HG02798 (cell line): ENCODE measurements around the gene TLDC2.
"Not testable (repeated sequence)": the region's sequence is repeated elsewhere in the genome, so short reads cannot be mapped to it uniquely, and the experiment has no call there.

Experiments
- ATAC-seq: cut with Tn5 transposase; IDR thresholded peaks from one replicate; pipeline ENCODE4 v1.9.1; 2021; ENCODE audit warnings: mild to moderate bottlenecking; ENCODE audit not compliant: unreplicated experiment, poor library complexity

Gene TLDC2

GRCh38 chr20:36875702-36876472 is at the start of gene TLDC2:
Gene TLDC2 (plus strand): TSS chr20:36876138. CDS start chr20:36876175, 37 bp downstream.
- no peak for ATAC-seq

DNA sequence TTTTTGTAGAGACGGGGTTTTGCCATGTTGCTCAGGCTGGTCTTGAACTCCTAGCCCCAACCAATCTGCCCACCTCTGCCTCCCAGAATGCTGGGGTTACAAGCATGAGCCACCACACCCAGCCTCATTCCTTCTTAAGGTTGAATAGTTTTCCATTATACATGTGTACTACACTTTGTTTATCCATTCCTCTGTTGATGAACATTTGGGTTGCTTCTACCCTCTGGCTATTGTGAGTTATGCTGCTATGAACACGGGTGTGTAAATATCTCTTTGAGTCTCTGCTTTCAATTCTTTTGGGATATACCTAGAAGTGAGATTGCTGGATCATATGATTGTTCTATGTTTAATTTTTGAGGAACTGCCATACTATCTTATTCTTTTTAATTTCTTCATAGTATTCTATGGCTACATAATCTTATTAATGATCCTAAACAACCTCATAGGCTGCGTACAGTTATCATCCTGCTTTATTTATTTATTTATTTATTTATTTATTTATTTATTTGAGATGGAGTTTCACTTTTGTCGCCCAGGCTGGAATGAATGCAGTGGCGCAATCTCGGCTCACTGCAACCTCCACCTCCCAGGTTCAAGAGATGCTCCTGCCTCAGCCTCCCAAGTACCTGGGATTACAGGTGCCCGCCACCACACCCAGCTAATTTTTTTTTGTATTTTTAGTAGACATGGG is 49.2 kb upstream of the TLDC2 start:
- ATAC-seq, result no peak

- peak; percentile 89 for ATAC-seq
Measured at GRCh38 chr20:36827541-36828279, 48.2 kb upstream of the TLDC2 start.

DNA sequence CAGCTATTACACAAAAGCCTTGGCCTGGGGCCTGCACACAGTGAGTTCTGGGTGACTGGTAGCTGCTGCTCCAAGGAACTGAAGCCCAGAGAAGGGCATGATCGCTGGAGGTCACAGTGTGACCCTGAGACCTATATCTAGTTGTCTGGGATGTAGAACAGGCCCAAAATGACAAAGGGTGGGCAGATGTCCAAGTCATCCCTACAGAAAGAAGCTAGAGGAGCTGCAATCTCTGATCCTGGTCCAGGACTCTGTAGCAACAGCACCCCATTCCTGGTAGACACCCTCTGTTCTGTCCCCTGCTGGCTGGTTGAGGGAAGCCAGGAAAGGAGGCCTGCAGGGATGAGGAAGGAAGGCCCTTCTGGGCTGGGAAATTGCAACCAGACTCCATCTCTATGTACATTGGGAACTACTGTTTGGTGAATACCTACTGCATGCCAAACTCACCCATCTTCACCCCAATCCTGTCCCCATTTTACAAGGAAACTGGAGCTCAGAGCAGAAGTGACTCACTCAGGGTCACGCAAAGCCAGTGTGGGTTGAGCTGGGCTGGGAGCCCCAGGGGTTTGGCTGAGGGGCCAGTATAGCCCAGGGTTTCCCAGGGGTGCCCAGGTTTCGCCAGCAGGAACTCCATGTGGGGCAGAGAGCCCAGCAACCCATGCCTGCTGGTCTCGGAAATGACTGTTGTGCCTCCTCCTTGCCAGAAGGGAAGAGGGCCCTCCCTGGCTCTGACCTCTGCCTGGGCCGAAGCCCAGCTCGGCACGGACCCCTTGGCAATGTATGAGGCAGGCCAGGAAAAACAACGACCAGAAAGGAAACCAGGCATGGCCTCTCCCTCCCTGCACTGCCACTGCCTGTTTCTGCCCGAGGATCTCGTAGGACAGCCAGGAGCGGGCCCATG is 44.9 kb upstream of the TLDC2 start:
- no peak for ATAC-seq

DNA sequence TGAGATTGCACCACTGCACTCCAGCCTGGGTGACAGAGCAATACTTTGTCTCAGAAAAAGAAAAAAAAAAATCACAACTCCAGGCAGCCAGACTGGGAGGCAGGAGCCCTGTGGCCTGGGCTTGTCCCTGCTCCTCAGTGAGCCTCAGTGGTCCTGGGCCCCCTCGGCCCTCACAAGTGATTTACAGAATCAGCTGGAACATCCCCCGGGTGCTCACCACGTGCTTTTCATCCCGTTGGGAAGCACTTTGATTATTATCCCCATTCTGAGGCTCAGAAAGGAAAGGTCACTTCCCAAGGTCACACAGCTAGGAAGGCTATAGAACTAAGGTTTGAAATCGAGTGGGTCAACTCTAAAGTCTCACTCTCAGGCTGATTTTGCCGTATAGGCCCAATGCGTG is 43.1 kb upstream of the TLDC2 start:
- ATAC-seq, result no peak

- ATAC-seq, result no peak
Measured at GRCh38 chr20:36833275-36834020, 42.5 kb upstream of the TLDC2 start.

GRCh38 chr20:36835025-36835424 is 40.9 kb upstream of the TLDC2 start:
- ATAC-seq, result no peak

DNA sequence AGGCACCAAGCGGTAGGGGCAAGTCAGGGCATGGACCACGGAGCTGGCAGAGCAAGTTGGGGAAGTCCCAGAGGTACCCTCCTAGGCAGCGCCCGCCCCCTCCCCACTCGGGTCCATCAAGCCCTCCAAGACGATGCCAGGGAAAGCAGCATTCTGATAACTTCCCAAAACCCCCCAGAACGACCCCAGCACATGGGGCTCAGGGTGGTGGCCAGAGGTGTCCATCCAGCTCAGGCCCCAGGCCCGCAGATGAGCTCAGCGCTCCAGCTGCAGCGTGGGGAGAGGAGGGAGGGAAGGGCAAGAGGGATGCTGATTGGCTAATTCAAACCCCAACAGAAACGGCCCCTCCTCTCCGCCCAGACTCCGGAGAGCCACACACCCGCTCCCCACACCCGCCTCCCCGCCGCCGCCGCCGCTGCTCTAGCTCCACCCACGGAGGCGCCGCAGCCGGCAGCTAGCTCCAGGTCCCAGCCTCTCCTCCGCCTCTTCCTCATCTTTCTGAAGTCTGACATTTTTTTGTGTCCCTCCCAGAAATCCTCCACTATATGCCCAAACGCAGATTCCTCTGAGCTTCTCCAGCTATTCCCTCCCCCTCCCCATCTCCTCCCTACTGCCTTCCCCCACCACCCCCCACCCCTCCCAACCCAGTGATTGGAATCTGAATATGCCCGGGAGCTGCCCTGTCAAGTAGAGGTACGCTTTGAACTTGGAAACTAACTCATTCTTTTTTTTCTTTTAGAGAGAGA is 40.3 kb upstream of the TLDC2 start:
- peak; percentile 92 for ATAC-seq

- ATAC-seq, result no peak
Measured at GRCh38 chr20:36836591-36837269, 39.2 kb upstream of the TLDC2 start.

GRCh38 chr20:36838376-36838775 is 37.6 kb upstream of the TLDC2 start:
- ATAC-seq, result not testable (repeated sequence)

DNA sequence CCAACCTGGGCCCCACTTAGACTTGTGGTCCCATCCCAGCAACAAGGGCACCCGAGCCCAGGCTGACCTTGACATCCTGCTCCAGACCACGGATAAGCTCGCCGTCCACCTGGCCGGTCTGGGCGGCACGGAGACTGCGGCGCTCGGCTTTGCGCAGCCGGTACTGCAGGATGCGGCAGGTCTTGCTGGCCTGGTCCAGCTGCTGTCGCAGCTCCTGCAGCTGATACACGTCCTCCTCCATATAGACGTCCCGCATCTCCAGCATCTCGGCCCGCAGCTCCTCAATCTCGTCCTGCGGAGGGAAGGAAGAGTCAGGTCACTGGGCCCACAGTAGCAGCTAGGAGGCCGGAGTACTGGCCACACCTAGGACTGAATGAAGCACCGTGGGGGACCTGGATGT is 36.8 kb upstream of the TLDC2 start:
- no peak for ATAC-seq

GRCh38 chr20:36841030-36841429 is 34.9 kb upstream of the TLDC2 start:
- ATAC-seq, result not testable (repeated sequence)

DNA sequence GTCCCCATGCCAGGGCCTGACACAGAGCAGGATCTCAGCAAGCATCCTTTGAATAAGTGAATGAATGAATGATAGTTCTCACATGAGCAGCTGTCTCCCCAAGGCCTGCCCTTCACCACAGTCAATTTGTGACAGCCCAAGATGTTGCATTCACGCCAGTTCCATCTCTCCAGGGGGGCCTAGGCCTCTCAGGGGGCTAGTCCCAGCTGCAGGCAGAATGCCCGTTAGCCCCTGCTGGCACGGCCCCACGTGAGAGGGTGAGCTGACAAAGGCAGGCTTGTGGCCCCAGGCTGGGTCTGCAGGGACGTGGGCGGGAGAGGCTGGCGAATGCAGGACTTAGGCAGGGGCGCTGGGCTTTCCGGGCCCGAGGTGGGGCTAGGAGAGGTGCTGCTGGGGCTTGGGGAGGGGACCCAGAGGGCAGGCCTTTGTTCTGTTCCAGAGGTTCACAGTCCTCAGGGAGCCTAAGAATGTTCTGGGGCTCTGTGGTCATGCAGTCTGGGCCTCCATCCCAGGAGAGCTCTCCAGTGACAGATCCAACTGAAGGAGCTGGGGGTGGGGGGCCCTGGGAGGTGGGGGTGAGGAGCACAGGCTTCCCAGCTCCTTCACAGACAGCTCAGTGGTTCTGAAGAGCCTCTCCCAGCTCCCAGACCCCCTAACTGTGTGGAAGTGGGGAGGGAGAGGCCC is 30.5 kb upstream of the TLDC2 start:
- ATAC-seq, result no peak

- no peak for ATAC-seq
Measured at GRCh38 chr20:36847009-36847709, 28.8 kb upstream of the TLDC2 start.

DNA sequence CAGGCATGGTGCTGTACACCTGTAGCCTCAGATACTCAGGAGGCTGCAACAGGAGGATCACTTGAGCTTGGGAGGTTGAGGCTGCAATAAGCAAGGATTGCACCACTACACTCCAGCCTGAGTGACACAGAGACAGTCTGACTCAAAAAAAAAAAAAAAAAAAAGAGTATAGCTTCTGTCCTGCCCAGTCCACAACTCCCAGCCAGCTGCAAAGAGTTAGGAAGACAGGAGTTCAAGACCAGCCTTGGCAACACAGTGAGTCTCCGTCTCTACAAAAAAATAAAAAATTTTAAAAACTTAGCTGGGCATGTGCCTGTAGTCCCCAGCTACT is 28.3 kb upstream of the TLDC2 start:
- ATAC-seq, result no peak

GRCh38 chr20:36848078-36848660 is 27.8 kb upstream of the TLDC2 start:
- no peak for ATAC-seq

GRCh38 chr20:36848677-36849076 is 27.3 kb upstream of the TLDC2 start:
- no peak for ATAC-seq
